KMS-11 (cell line): Measurements from ENCODE around the gene PIEZO1.
"Not testable (repeated sequence)": the region's sequence is repeated elsewhere in the genome, so short reads cannot be mapped to it uniquely, and the experiment has no call there.

ENCODE experiments used
- H2AFZ ChIP-seq: fragments of 200-600 bp; sonication (generic); 2 replicates; pipeline ENCODE4 v1.6.1; 2016; ENCODE audit warnings: antibody characterized with exemption, mixed run types, low read depth
- H3K27ac ChIP-seq: fragments of 200-600 bp; sonication (generic); 2 replicates; pipeline ENCODE4 v1.6.1; 2016; ENCODE audit warnings: mild to moderate bottlenecking, mixed run types
- H3K27me3 ChIP-seq: fragments of 200-600 bp; sonication (generic); 2 replicates; pipeline ENCODE4 v1.6.1; 2017; ENCODE audit warnings: mild to moderate bottlenecking, low read depth, mixed run types, moderate library complexity; ENCODE audit not compliant: insufficient read depth
- H3K36me3 ChIP-seq: fragments of 200-600 bp; sonication (generic); 2 replicates; pipeline ENCODE4 v1.6.1; 2017; ENCODE audit warnings: mild to moderate bottlenecking, mixed run types; ENCODE audit not compliant: insufficient read depth
- H3K4me1 ChIP-seq: fragments of 200-600 bp; sonication (generic); 2 replicates; pipeline ENCODE4 v1.6.1; 2016; ENCODE audit warnings: mild to moderate bottlenecking, low read depth, mixed run types; ENCODE audit not compliant: poor library complexity, severe bottlenecking
- H3K4me2 ChIP-seq: fragments of 200-600 bp; sonication (generic); 2 replicates; pipeline ENCODE4 v1.7.0; 2016; ENCODE audit warnings: mild to moderate bottlenecking, mixed run types
- H3K4me3 ChIP-seq: fragments of 200-600 bp; sonication (generic); IDR thresholded peaks from 2 replicates; pipeline ENCODE4 v1.6.1; 2017; ENCODE audit warnings: low read depth, low read length, mixed read lengths; ENCODE audit not compliant: insufficient read depth
- H3K79me2 ChIP-seq: fragments of 200-600 bp; sonication (generic); 2 replicates; pipeline ENCODE4 v1.6.1; 2016; ENCODE audit warnings: low read depth, mixed run types; ENCODE audit not compliant: insufficient read depth
- H3K9ac ChIP-seq: fragments of 200-600 bp; sonication (generic); 2 replicates; pipeline ENCODE4 v1.6.1; 2016; ENCODE audit warnings: mild to moderate bottlenecking, mixed run types
- H4K20me1 ChIP-seq: fragments of 200-600 bp; sonication (generic); 2 replicates; pipeline ENCODE4 v1.6.1; 2016; ENCODE audit warnings: mild to moderate bottlenecking, mixed run types; ENCODE audit not compliant: insufficient read depth
- CTCF ChIP-seq: fragments of 200-600 bp; sonication (generic); conservative IDR thresholded peaks from 2 replicates; pipeline ENCODE4 v1.6.1; 2017; ENCODE audit warnings: low read depth, mild to moderate bottlenecking, antibody characterized with exemption, low read length, moderate library complexity, mixed read lengths

PIEZO1 gene

GRCh38 chr16:88775825-88776224 lies 9.2 kb downstream of the PIEZO1 start:
- H3K36me3 ChIP-seq = no peaks in the 10 kb centered on the region; the same call in 1 of the 2 replicates
- H3K9ac ChIP-seq = no peak overlapping the region
- H3K4me3 ChIP-seq = no peak overlapping the region
- peaks cover 49% of the 10 kb centered on the region for H4K20me1 ChIP-seq
- peaks cover 99% of the 10 kb centered on the region for H3K79me2 ChIP-seq
- H3K4me2 ChIP-seq = no peak overlapping the region
- no peak overlapping the region for H2AFZ ChIP-seq
- TF ChIP-seq CTCF = no peak
- no peaks in the 10 kb centered on the region for H3K27me3 ChIP-seq
- no peak overlapping the region for H3K27ac ChIP-seq
- H3K4me1 ChIP-seq = peaks cover 14% of the 10 kb centered on the region

GRCh38 chr16:88774544-88775393 lies 10.3 kb downstream of the PIEZO1 start:
- no peaks in the 10 kb centered on the region for H3K27me3 ChIP-seq
- no peak overlapping the region for H3K4me2 ChIP-seq
- H4K20me1 ChIP-seq = peaks cover 52% of the 10 kb centered on the region
- H3K4me3 ChIP-seq = no peak overlapping the region
- TF ChIP-seq CTCF = no peak
- peaks cover 99% of the 10 kb centered on the region for H3K79me2 ChIP-seq
- H3K36me3 ChIP-seq = no peaks in the 10 kb centered on the region; the same call in 1 of the 2 replicates
- H3K4me1 ChIP-seq = peaks cover 3% of the 10 kb centered on the region
- no peak overlapping the region for H3K27ac ChIP-seq
- H2AFZ ChIP-seq = no peak overlapping the region
- H3K9ac ChIP-seq = no peak overlapping the region

- Histone ChIP-seq H3K27me3 (no peaks in the 10 kb centered on the region), H3K4me3 (no peak overlapping the region), H3K36me3 (no peaks in the 10 kb centered on the region; the same call in 1 of the 2 replicates), H3K4me1 (no peaks in the 10 kb centered on the region), H3K79me2 (peaks cover 99% of the 10 kb centered on the region), H4K20me1 (peaks cover 59% of the 10 kb centered on the region), H3K9ac (no peak overlapping the region), H3K27ac (no peak overlapping the region), H3K4me2 (no peak overlapping the region), H2AFZ (no peak overlapping the region)
- TF ChIP-seq CTCF = no peak
Observed at GRCh38 chr16:88773812-88774291, 11.2 kb downstream of the PIEZO1 start.

GRCh38 chr16:88772871-88773811 lies 11.9 kb downstream of the PIEZO1 start:
- H3K9ac ChIP-seq = no peak overlapping the region
- H3K79me2 ChIP-seq = peaks cover 99% of the 10 kb centered on the region
- H3K4me2 ChIP-seq = no peak overlapping the region
- H3K36me3 ChIP-seq = no peaks in the 10 kb centered on the region; the same call in 1 of the 2 replicates
- no peak for TF ChIP-seq CTCF
- H3K4me3 ChIP-seq = no peak overlapping the region
- H3K27ac ChIP-seq = no peak overlapping the region
- H4K20me1 ChIP-seq = peaks cover 59% of the 10 kb centered on the region
- no peaks in the 10 kb centered on the region for H3K27me3 ChIP-seq
- no peaks in the 10 kb centered on the region for H3K4me1 ChIP-seq
- H2AFZ ChIP-seq = no peak overlapping the region

GRCh38 chr16:88771781-88772180 lies 13.2 kb downstream of the PIEZO1 start:
- Histone ChIP-seq H3K79me2 (peaks cover 99% of the 10 kb centered on the region), H4K20me1 (peaks cover 60% of the 10 kb centered on the region)
- H3K27me3 ChIP-seq, H2AFZ ChIP-seq, H3K4me2 ChIP-seq, H3K4me3 ChIP-seq, H3K36me3 ChIP-seq, H3K27ac ChIP-seq, H3K4me1 ChIP-seq, H3K9ac ChIP-seq: not testable (repeated sequence)
